ENCODE data around the gene GPR25.

The GPR25 gene

DNA sequence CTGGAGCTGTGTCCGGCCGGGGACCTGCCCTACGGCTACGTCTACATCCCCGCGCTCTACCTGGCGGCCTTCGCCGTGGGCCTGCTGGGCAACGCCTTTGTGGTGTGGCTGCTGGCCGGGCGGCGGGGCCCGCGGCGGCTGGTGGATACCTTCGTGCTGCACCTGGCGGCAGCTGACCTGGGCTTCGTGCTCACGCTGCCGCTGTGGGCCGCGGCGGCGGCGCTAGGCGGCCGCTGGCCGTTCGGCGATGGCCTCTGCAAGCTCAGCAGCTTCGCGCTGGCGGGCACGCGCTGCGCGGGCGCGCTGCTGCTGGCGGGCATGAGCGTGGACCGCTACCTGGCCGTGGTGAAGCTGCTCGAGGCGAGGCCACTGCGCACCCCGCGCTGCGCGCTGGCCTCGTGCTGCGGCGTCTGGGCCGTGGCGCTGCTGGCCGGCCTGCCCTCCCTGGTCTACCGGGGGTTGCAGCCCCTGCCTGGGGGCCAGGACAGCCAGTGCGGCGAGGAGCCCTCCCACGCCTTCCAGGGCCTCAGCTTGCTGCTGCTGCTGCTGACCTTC is 412 bp downstream of the GPR25 start:
- Histone ChIP-seq H3K9me3 (ENCODE audit: control insufficient read depth in 2 of 2, low read length in 2 of 2) (no peaks in the 10 kb centered on the region), H3K4me3 (ENCODE audit: low read length in 2 of 2) (peak overlapping the region; percentile 20 to 43), H3K9ac (ENCODE audit: low read depth in 1 of 2, low read length in 2 of 2) (no peak overlapping the region), H3K36me3 (ENCODE audit: control insufficient read depth in 2 of 2, insufficient read depth in 2 of 2, low read length in 2 of 2) (no peaks in the 10 kb centered on the region), H3K27ac (ENCODE audit: low read depth in 2 of 2, low read length in 2 of 2) (no peak overlapping the region), H3K27me3 (ENCODE audit: control insufficient read depth in 2 of 2, insufficient read depth in 2 of 2, low read length in 2 of 2) (peaks cover 20 to 24% of the 10 kb centered on the region in 2 donors), H3K4me1 (ENCODE audit: control insufficient read depth in 2 of 2, insufficient read depth in 2 of 2, low read length in 2 of 2) (peaks cover 6 to 9% of the 10 kb centered on the region in 2 donors)

GRCh38 chr1:200873671-200874397 is 1.1 kb downstream of the GPR25 start:
- Histone ChIP-seq H3K9ac (ENCODE audit: low read depth in 1 of 2, low read length in 2 of 2) (no peak overlapping the region), H3K36me3 (ENCODE audit: control insufficient read depth in 2 of 2, insufficient read depth in 2 of 2, low read length in 2 of 2) (no peaks in the 10 kb centered on the region), H3K4me1 (ENCODE audit: control insufficient read depth in 2 of 2, insufficient read depth in 2 of 2, low read length in 2 of 2) (peaks cover 6 to 9% of the 10 kb centered on the region in 2 donors), H3K27ac (ENCODE audit: low read depth in 2 of 2, low read length in 2 of 2) (no peak overlapping the region), H3K27me3 (ENCODE audit: control insufficient read depth in 2 of 2, insufficient read depth in 2 of 2, low read length in 2 of 2) (peaks cover 20 to 24% of the 10 kb centered on the region in 2 donors), H3K9me3 (ENCODE audit: control insufficient read depth in 2 of 2, low read length in 2 of 2) (no peaks in the 10 kb centered on the region), H3K4me3 (ENCODE audit: low read length in 2 of 2) (peak overlapping the region; percentile 20 to 43)

GRCh38 chr1:200874694-200875093 is 1.9 kb downstream of the GPR25 start:
- Histone ChIP-seq H3K27me3 (ENCODE audit: control insufficient read depth in 2 of 2, insufficient read depth in 2 of 2, low read length in 2 of 2) (peaks cover 20 to 24% of the 10 kb centered on the region in 2 donors), H3K36me3 (ENCODE audit: control insufficient read depth in 2 of 2, insufficient read depth in 2 of 2, low read length in 2 of 2) (no peaks in the 10 kb centered on the region), H3K4me3 (ENCODE audit: low read length in 2 of 2) (no peak overlapping the region), H3K9ac (ENCODE audit: low read depth in 1 of 2, low read length in 2 of 2) (no peak overlapping the region), H3K9me3 (ENCODE audit: control insufficient read depth in 2 of 2, low read length in 2 of 2) (no peaks in the 10 kb centered on the region), H3K4me1 (ENCODE audit: control insufficient read depth in 2 of 2, insufficient read depth in 2 of 2, low read length in 2 of 2) (peaks cover 6 to 9% of the 10 kb centered on the region in 2 donors), H3K27ac (ENCODE audit: low read depth in 2 of 2, low read length in 2 of 2) (no peak overlapping the region)

DNA sequence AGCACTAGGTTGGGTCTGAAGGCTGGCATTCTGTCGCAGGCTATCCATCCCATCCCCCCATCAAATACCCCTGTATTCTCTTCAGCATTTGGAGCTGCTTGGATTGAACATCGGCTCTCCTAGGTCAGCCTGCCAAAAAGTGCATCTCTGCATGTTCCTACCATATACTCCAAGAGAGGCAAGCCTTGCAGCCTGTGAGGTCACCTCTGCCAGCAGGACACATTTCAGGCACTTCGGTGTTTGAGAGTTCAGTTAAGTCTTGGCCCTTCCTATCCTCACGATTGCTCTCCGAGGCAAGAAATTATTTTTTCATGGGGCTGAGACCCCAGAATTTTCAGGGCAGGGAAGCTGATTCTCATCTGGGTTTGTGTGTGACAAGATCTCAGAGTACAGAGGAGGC is 2.6 kb downstream of the GPR25 start:
- H3K4me1 ChIP-seq (ENCODE audit: control insufficient read depth in 2 of 2, insufficient read depth in 2 of 2, low read length in 2 of 2), result peaks cover 6 to 9% of the 10 kb centered on the region in 2 donors
- no peak overlapping the region for H3K9ac ChIP-seq (ENCODE audit: low read depth in 1 of 2, low read length in 2 of 2)
- H3K27me3 ChIP-seq (ENCODE audit: control insufficient read depth in 2 of 2, insufficient read depth in 2 of 2, low read length in 2 of 2), result peaks cover 20 to 24% of the 10 kb centered on the region in 2 donors
- no peak overlapping the region for H3K27ac ChIP-seq (ENCODE audit: low read depth in 2 of 2, low read length in 2 of 2)
- no peaks in the 10 kb centered on the region for H3K36me3 ChIP-seq (ENCODE audit: control insufficient read depth in 2 of 2, insufficient read depth in 2 of 2, low read length in 2 of 2)
- no peak overlapping the region for H3K4me3 ChIP-seq (ENCODE audit: low read length in 2 of 2)
- H3K9me3 ChIP-seq (ENCODE audit: control insufficient read depth in 2 of 2, low read length in 2 of 2), result no peaks in the 10 kb centered on the region

DNA sequence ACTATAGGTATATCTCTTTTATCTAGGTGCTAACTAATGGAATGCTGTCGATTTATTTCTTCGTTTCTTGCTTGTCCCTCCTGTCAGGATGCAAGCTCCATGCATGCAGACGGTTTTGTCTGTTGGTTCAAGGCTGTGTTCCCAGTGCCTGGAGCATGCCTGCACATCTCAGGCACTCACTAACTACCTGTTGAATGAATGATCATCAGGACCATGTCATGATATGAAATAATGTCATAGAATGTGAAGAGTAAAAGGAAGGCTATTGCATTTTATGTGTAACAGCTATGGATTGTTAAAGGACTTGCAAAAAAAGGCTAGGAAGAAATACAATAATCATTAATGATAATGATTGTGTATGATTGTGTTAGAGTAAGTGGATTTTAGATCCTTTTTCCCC is 4.2 kb downstream of the GPR25 start:
- Histone ChIP-seq H3K9ac (ENCODE audit: low read depth in 1 of 2, low read length in 2 of 2) (no peak overlapping the region), H3K36me3 (ENCODE audit: control insufficient read depth in 2 of 2, insufficient read depth in 2 of 2, low read length in 2 of 2) (no peaks in the 10 kb centered on the region), H3K27me3 (ENCODE audit: control insufficient read depth in 2 of 2, insufficient read depth in 2 of 2, low read length in 2 of 2) (peaks cover 20 to 21% of the 10 kb centered on the region in 2 donors), H3K27ac (ENCODE audit: low read depth in 2 of 2, low read length in 2 of 2) (no peak overlapping the region), H3K9me3 (ENCODE audit: control insufficient read depth in 2 of 2, low read length in 2 of 2) (no peaks in the 10 kb centered on the region), H3K4me1 (ENCODE audit: control insufficient read depth in 2 of 2, insufficient read depth in 2 of 2, low read length in 2 of 2) (peaks cover 6 to 9% of the 10 kb centered on the region in 2 donors), H3K4me3 (ENCODE audit: low read length in 2 of 2) (no peak overlapping the region)

DNA sequence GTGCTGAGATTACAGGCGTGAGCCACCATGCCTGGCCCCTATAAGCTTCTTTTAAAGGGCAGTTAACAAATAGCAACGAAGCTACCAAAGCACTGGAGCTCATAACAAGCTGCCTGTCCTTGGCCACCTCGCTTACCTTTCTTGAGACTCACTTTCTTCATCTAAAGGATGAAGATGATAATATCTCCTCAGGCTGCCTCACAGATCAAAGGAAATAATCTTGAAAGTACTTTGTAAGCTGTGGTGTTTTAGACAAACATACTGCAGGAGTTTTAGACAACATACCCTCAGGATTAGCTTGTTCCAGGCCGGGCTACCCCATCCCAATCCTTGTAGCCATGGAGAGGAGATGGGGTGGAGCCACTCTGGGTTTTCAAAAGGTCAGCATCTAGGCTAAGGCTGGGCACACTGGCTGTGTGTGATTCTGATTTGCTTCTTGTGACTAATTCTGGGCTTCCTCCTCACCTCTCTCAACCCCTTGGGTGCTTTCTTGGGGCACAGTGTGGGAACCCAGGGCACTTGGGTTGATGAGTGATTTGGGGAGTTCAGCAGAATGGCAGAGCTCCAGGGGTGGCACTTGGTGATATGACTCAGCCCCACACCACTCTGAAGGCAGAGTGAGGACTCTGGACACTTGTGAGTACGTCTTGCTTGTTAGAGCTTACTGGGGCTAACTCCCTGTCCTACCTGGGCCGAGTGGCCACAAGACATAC is 5.2 kb downstream of the GPR25 start:
- no peak overlapping the region for H3K4me3 ChIP-seq (ENCODE audit: low read length in 2 of 2)
- peaks cover 6 to 7% of the 10 kb centered on the region in 2 donors for H3K4me1 ChIP-seq (ENCODE audit: control insufficient read depth in 2 of 2, insufficient read depth in 2 of 2, low read length in 2 of 2)
- H3K27me3 ChIP-seq (ENCODE audit: control insufficient read depth in 2 of 2, insufficient read depth in 2 of 2, low read length in 2 of 2), result peaks cover 14 to 18% of the 10 kb centered on the region in 2 donors
- H3K27ac ChIP-seq (ENCODE audit: low read depth in 2 of 2, low read length in 2 of 2), result no peak overlapping the region
- H3K36me3 ChIP-seq (ENCODE audit: control insufficient read depth in 2 of 2, insufficient read depth in 2 of 2, low read length in 2 of 2), result no peaks in the 10 kb centered on the region
- no peaks in the 10 kb centered on the region for H3K9me3 ChIP-seq (ENCODE audit: control insufficient read depth in 2 of 2, low read length in 2 of 2)
- no peak overlapping the region for H3K9ac ChIP-seq (ENCODE audit: low read depth in 1 of 2, low read length in 2 of 2)

DNA sequence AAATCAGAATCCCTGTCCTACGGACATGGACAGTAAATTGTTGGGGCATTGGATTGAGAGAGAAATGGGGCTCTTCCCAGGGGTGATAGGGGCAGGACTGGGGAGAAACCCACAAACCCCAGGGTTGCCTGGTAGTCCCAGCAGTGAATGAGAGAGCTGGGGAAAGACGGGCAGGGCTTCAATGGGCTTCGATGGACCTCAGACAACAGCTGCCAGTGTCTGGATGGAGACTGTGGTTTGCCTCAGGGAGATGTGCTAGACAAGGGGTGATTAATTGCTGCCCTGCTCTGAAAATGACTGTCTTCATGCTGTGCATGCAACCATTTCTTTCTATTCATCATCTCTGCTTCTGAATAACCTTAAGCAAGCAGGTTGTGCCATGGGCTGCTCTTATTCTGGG is 7.4 kb downstream of the GPR25 start:
- no peak overlapping the region for H3K4me3 ChIP-seq (ENCODE audit: low read length in 2 of 2)
- no peaks in the 10 kb centered on the region for H3K36me3 ChIP-seq (ENCODE audit: control insufficient read depth in 2 of 2, insufficient read depth in 2 of 2, low read length in 2 of 2)
- no peaks in the 10 kb centered on the region for H3K9me3 ChIP-seq (ENCODE audit: control insufficient read depth in 2 of 2, low read length in 2 of 2)
- no peak overlapping the region for H3K27ac ChIP-seq (ENCODE audit: low read depth in 2 of 2, low read length in 2 of 2)
- no peak overlapping the region for H3K9ac ChIP-seq (ENCODE audit: low read depth in 1 of 2, low read length in 2 of 2)
- H3K27me3 ChIP-seq (ENCODE audit: control insufficient read depth in 2 of 2, insufficient read depth in 2 of 2, low read length in 2 of 2), result peaks cover 0 to 2% of the 10 kb centered on the region in 2 donors
- H3K4me1 ChIP-seq (ENCODE audit: control insufficient read depth in 2 of 2, insufficient read depth in 2 of 2, low read length in 2 of 2), result no peaks in the 10 kb centered on the region

GRCh38 chr1:200883118-200883517 is 10.3 kb downstream of the GPR25 start:
- H3K36me3 ChIP-seq (ENCODE audit: control insufficient read depth in 2 of 2, insufficient read depth in 2 of 2, low read length in 2 of 2), result no peaks in the 10 kb centered on the region
- no peaks in the 10 kb centered on the region for H3K9me3 ChIP-seq (ENCODE audit: control insufficient read depth in 2 of 2, low read length in 2 of 2)
- H3K4me1 ChIP-seq (ENCODE audit: control insufficient read depth in 2 of 2, insufficient read depth in 2 of 2, low read length in 2 of 2), result peaks cover 0 to 1% of the 10 kb centered on the region in 2 donors
- no peak overlapping the region for H3K27ac ChIP-seq (ENCODE audit: low read depth in 2 of 2, low read length in 2 of 2)
- no peak overlapping the region for H3K4me3 ChIP-seq (ENCODE audit: low read length in 2 of 2)
- no peak overlapping the region for H3K9ac ChIP-seq (ENCODE audit: low read depth in 1 of 2, low read length in 2 of 2)
- H3K27me3 ChIP-seq (ENCODE audit: control insufficient read depth in 2 of 2, insufficient read depth in 2 of 2, low read length in 2 of 2), result no peaks in the 10 kb centered on the region

DNA sequence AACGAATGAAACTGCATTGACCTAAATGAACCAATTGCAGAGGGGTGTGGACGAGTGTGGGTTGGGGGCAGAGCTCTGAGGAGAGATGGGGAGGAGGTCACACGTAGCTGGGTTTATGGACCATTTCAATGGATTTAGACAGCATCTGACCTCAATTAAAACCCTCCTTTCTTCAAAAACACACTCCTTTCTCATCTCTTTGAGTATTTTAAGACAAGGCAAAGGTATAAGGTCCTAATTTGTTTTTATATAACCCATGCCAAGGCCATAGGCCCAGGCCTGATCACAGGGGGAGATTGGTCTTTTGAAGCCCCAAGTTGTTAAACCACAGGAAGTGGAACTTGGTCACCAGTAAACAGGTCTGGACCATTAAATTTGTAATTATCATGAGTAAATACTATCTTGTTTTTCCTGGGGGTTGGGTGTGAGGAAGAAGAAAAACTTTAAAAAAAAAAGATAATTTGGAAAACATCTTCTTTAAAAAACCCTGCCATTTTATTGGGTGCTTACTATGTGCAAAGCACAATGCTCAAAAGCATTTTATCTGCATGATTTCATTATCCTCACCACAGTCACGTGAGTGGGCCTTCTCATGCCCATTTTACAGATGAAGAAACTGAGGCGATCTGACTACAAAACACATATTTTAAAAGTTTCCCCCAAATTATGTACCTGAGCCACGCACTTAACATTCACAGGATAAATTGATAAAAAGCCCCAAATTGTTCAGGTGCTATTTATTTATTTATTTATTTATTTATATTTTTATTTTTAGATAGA is 13.0 kb downstream of the GPR25 start:
- Histone ChIP-seq H3K4me3 (ENCODE audit: low read length in 2 of 2) (no peak overlapping the region), H3K36me3 (ENCODE audit: control insufficient read depth in 2 of 2, insufficient read depth in 2 of 2, low read length in 2 of 2) (no peaks in the 10 kb centered on the region), H3K9me3 (ENCODE audit: control insufficient read depth in 2 of 2, low read length in 2 of 2) (no peaks in the 10 kb centered on the region), H3K27ac (ENCODE audit: low read depth in 2 of 2, low read length in 2 of 2) (no peak overlapping the region), H3K9ac (ENCODE audit: low read depth in 1 of 2, low read length in 2 of 2) (no peak overlapping the region), H3K4me1 (ENCODE audit: control insufficient read depth in 2 of 2, insufficient read depth in 2 of 2, low read length in 2 of 2) (peaks cover 12 to 16% of the 10 kb centered on the region in 2 donors), H3K27me3 (ENCODE audit: control insufficient read depth in 2 of 2, insufficient read depth in 2 of 2, low read length in 2 of 2) (no peaks in the 10 kb centered on the region)

All from mucosa of rectum (tissue), 2 donors.